H9 (cell line): ENCODE data around the gene SLC35F3. TPM values are rescaled to one million over a fixed set of nuclear protein-coding genes. Genes with fewer than 3 reads are reported as not detected.

ENCODE experiments used
- DNase-seq: peaks from one replicate; pipeline ENCODE4 v3.0.0-alpha.2; 2017
- H2AFZ ChIP-seq: one replicate; pipeline ENCODE4 v1.6.1; 2013; ENCODE audit warnings: mild to moderate bottlenecking, low read length, control low read depth, moderate library complexity
- H2AK5ac ChIP-seq: 2 replicates; pipeline ENCODE4 v1.6.1; 2013; ENCODE audit warnings: low read length, control low read depth, mixed read lengths; ENCODE audit not compliant: insufficient read length
- H2BK120ac ChIP-seq: one replicate; pipeline ENCODE4 v1.6.1; 2013; ENCODE audit warnings: low read depth, mild to moderate bottlenecking, low read length, control low read depth, inconsistent platforms; ENCODE audit not compliant: poor library complexity, severe bottlenecking
- H2BK12ac ChIP-seq: 2 replicates; pipeline ENCODE4 v1.6.1; 2013; ENCODE audit warnings: low read length, control low read depth, mixed read lengths, low read depth; ENCODE audit not compliant: insufficient read length
- H2BK15ac ChIP-seq: 2 replicates; pipeline ENCODE4 v1.6.1; 2013; ENCODE audit warnings: low read depth, low read length, control low read depth
- H2BK20ac ChIP-seq: one replicate; pipeline ENCODE4 v1.6.1; 2013; ENCODE audit warnings: low read depth, mild to moderate bottlenecking, low read length, control low read depth, inconsistent platforms; ENCODE audit not compliant: poor library complexity, severe bottlenecking
- H2BK5ac ChIP-seq: 2 replicates; pipeline ENCODE4 v1.6.1; 2013; ENCODE audit warnings: low read length, control low read depth, mixed read lengths; ENCODE audit not compliant: insufficient read length
- H3K14ac ChIP-seq: 2 replicates; pipeline ENCODE4 v1.6.1; 2013; ENCODE audit warnings: low read length, control low read depth; ENCODE audit not compliant: insufficient read depth
- H3K18ac ChIP-seq: 2 replicates; pipeline ENCODE4 v1.6.1; 2013; ENCODE audit warnings: low read depth, mild to moderate bottlenecking, mixed read lengths, low read length, control low read depth; ENCODE audit not compliant: insufficient read length
- H3K23ac ChIP-seq: 2 replicates; pipeline ENCODE4 v1.6.1; 2013; ENCODE audit warnings: low read length, control low read depth, mixed read lengths, low read depth; ENCODE audit not compliant: insufficient read length
- H3K23me2 ChIP-seq: 2 replicates; pipeline ENCODE4 v1.6.1; 2013; ENCODE audit warnings: low read depth, mild to moderate bottlenecking, mixed read lengths, low read length, control low read depth; ENCODE audit not compliant: insufficient read length, poor library complexity, severe bottlenecking
- H3K27ac ChIP-seq: 2 replicates; pipeline ENCODE4 v1.5.1; 2013; ENCODE audit warnings: low read length, control low read depth, mixed read lengths, low read depth; ENCODE audit not compliant: insufficient read length
- H3K27me3 ChIP-seq: 2 replicates; pipeline ENCODE4 v1.6.1; 2013; ENCODE audit warnings: low read length, control low read depth, inconsistent platforms; ENCODE audit not compliant: insufficient read depth
- H3K4ac ChIP-seq: 2 replicates; pipeline ENCODE4 v1.6.1; 2013; ENCODE audit warnings: low read depth, mild to moderate bottlenecking, control low read depth, inconsistent platforms, low read length, moderate library complexity
- H3K4me1 ChIP-seq: 2 replicates; pipeline ENCODE4 v1.6.1; 2013; ENCODE audit warnings: low read length, control low read depth, inconsistent platforms; ENCODE audit not compliant: insufficient read depth
- H3K4me2 ChIP-seq: 2 replicates; pipeline ENCODE4 v1.6.1; 2013; ENCODE audit warnings: low read length, control low read depth, mixed read lengths; ENCODE audit not compliant: insufficient read length, insufficient read depth
- H3K56ac ChIP-seq: 2 replicates; pipeline ENCODE4 v1.6.1; 2013; ENCODE audit warnings: low read depth, mild to moderate bottlenecking, mixed read lengths, low read length, control low read depth; ENCODE audit not compliant: insufficient read length
- H3K79me1 ChIP-seq: 2 replicates; pipeline ENCODE4 v1.6.1; 2013; ENCODE audit warnings: low read depth, mild to moderate bottlenecking, moderate library complexity, low read length, control low read depth, inconsistent platforms; ENCODE audit not compliant: insufficient read depth, poor library complexity, severe bottlenecking
- H3K79me2 ChIP-seq: 2 replicates; pipeline ENCODE4 v1.6.1; 2013; ENCODE audit warnings: low read length, control low read depth, inconsistent platforms; ENCODE audit not compliant: insufficient read depth
- H3K9ac ChIP-seq: 2 replicates; pipeline ENCODE4 v1.6.1; 2013; ENCODE audit warnings: low read length, control low read depth, mixed read lengths; ENCODE audit not compliant: insufficient read length; ENCODE audit errors: extremely low read depth
- H3K9me3 ChIP-seq: one replicate; pipeline ENCODE4 v1.6.1; 2013; ENCODE audit warnings: low read depth, low read length, inconsistent platforms; ENCODE audit not compliant: control insufficient read depth
- H3T11ph ChIP-seq: one replicate; pipeline ENCODE4 v1.6.1; 2013; ENCODE audit warnings: mild to moderate bottlenecking, low read length, control low read depth, inconsistent platforms
- H4K20me1 ChIP-seq: one replicate; pipeline ENCODE4 v1.6.1; 2013; ENCODE audit not compliant: control insufficient read depth, insufficient read length, insufficient read depth
- H4K5ac ChIP-seq: 2 replicates; pipeline ENCODE4 v1.6.1; 2013; ENCODE audit warnings: low read depth, mild to moderate bottlenecking, mixed read lengths, low read length, control low read depth; ENCODE audit not compliant: insufficient read length
- H4K8ac ChIP-seq: replicated peaks from 2 replicates; pipeline ENCODE4 v1.6.1; 2013; ENCODE audit warnings: low read length, control low read depth, mixed read lengths, low read depth; ENCODE audit not compliant: insufficient read length
- H4K91ac ChIP-seq: 2 replicates; pipeline ENCODE4 v1.6.1; 2013; ENCODE audit warnings: low read depth, mild to moderate bottlenecking, moderate library complexity, mixed read lengths, low read length, control low read depth; ENCODE audit not compliant: insufficient read length
- H3K27ac Mint-ChIP-seq, 3 experiments: 2 replicates in 2 of 3; 3 replicates in 1 of 3; pipeline ENCODE4 v1.8.0; 2020 to 2021; ENCODE audit warnings: mixed read lengths in 3 of 3, mild to moderate bottlenecking in 1 of 3, moderate library complexity in 1 of 3
- H3K27me3 Mint-ChIP-seq: 2 replicates; pipeline ENCODE4 v1.8.0; 2021; ENCODE audit warnings: low read depth, mild to moderate bottlenecking, moderate library complexity, mixed read lengths
- H3K36me3 Mint-ChIP-seq, 3 experiments: 2 replicates in 2 of 3; 3 replicates in 1 of 3; pipeline ENCODE4 v1.8.0; 2020 to 2021; ENCODE audit warnings: low read depth in 3 of 3, mixed read lengths in 3 of 3; ENCODE audit not compliant: insufficient read depth in 1 of 3
- H3K4me1 Mint-ChIP-seq, 2 experiments: 2 replicates each; pipeline ENCODE4 v1.8.0; 2020; ENCODE audit warnings: mixed read lengths in 2 of 2
- H3K4me3 Mint-ChIP-seq, 2 experiments: 2 replicates in 1 of 2; 3 replicates in 1 of 2; pipeline ENCODE4 v1.8.0; 2020 to 2021; ENCODE audit warnings: mild to moderate bottlenecking in 2 of 2, mixed read lengths in 2 of 2, moderate library complexity in 1 of 2
- H3K9me3 Mint-ChIP-seq, 2 experiments: 2 replicates in 1 of 2; 3 replicates in 1 of 2; pipeline ENCODE4 v1.8.0; 2020; ENCODE audit warnings: mild to moderate bottlenecking in 2 of 2, mixed read lengths in 2 of 2, moderate library complexity in 1 of 2
- WGBS: extraction: QIAGEN DNeasy Blood & Tissue Kit; methylation state at CpG from one replicate; pipeline ENCODE4 v1.1.7; 2013; ENCODE audit warnings: missing lambda C conversion rate, low lambda C conversion rate, mixed read lengths; ENCODE audit not compliant: insufficient read length; ENCODE audit errors: extremely low coverage; 5-methylcytosine and 5-hydroxymethylcytosine counted together
- total RNA-seq: library from RNA; stranded (reverse); gene quantifications from 2 replicates; pipeline ENCODE4 v1.2.1, GENCODE V29; 2021
- TF ChIP-seq, protein P1 (sequence below): fragments of 200-600 bp; sonication (generic); conservative IDR thresholded peaks from 3 replicates; pipeline ENCODE4 v1.8.0; 2021; ENCODE audit warnings: antibody characterized with exemption, mild to moderate bottlenecking

SLC35F3 gene
- total RNA-seq, 1 experiment from 2014 or later = 0.81 TPM

DNA sequence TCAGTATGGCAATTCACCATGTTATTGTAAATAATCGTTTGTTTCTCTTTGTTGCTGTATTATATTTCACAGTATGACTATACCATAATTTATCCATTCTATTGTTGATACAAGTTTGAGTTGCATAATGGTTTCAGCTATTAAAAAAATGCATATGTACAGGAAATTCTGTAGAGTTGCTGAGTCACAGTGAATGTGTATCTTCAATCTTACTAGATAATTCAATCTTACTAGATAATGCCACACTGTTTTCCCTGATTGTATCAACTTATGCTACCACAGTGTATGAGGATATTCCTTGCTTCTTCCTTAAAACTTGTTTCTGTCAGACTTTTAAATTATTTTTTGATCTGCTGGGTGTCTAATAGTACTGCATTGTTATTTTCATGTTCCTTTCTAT lies 465.3 kb downstream of the SLC35F3 start:
- Histone ChIP-seq H2BK20ac (no peak overlapping the region), H4K20me1 (no peaks in the 10 kb centered on the region), H3K23ac (no peak overlapping the region), H3K9ac (no peak overlapping the region), H3K9me3 (no peaks in the 10 kb centered on the region), H3K79me2 (peaks cover 3% of the 10 kb centered on the region; the same call in 1 of the 2 replicates), H2BK5ac (no peak overlapping the region), H2BK12ac (no peak overlapping the region), H3K4ac (no peak overlapping the region), H4K8ac (no peak overlapping the region), H2AK5ac (no peak overlapping the region), H3K56ac (no peak overlapping the region), H3K27me3 (no peaks in the 10 kb centered on the region), H3K14ac (no peak overlapping the region), H3K27ac (no peak overlapping the region), H3K79me1 (no peaks in the 10 kb centered on the region), H3K4me2 (no peak overlapping the region), H4K91ac (no peak overlapping the region), H4K5ac (no peak overlapping the region), H2BK15ac (no peak overlapping the region), H3T11ph (no peak overlapping the region), H2BK120ac (no peak overlapping the region), H3K23me2 (no peaks in the 10 kb centered on the region), H2AFZ (no peak overlapping the region), H3K18ac (no peak overlapping the region), H3K4me1 (peaks cover 3% of the 10 kb centered on the region; the same call in 1 of the 2 replicates)
- TF ChIP-seq, protein P1, sequence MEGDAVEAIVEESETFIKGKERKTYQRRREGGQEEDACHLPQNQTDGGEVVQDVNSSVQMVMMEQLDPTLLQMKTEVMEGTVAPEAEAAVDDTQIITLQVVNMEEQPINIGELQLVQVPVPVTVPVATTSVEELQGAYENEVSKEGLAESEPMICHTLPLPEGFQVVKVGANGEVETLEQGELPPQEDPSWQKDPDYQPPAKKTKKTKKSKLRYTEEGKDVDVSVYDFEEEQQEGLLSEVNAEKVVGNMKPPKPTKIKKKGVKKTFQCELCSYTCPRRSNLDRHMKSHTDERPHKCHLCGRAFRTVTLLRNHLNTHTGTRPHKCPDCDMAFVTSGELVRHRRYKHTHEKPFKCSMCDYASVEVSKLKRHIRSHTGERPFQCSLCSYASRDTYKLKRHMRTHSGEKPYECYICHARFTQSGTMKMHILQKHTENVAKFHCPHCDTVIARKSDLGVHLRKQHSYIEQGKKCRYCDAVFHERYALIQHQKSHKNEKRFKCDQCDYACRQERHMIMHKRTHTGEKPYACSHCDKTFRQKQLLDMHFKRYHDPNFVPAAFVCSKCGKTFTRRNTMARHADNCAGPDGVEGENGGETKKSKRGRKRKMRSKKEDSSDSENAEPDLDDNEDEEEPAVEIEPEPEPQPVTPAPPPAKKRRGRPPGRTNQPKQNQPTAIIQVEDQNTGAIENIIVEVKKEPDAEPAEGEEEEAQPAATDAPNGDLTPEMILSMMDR = no peak
- no peak for DNase-seq
- H3K4me3 Mint-ChIP-seq = no peak overlapping the region
- H3K27me3 Mint-ChIP-seq = peaks cover 27% of the 10 kb centered on the region
- H3K4me1 Mint-ChIP-seq = peaks cover 10 to 14% of the 10 kb centered on the region in 2 experiments
- no CpG with 5 or more reads among the region's 1 CpG for WGBS
- H3K9me3 Mint-ChIP-seq = no peaks in the 10 kb centered on the region
- no peak overlapping the region for H3K27ac Mint-ChIP-seq
- H3K36me3 Mint-ChIP-seq = peaks cover 0 to 6% (median 4%) of the 10 kb centered on the region in 3 experiments; a peak in 5 of 7 replicates
